HG03432 (cell line): ENCODE measurements around the gene MYF6.
"Not testable (repeated sequence)": the region's sequence is repeated elsewhere in the genome, so short reads cannot be mapped to it uniquely, and the experiment has no call there.

Source experiments
- ATAC-seq: cut with Tn5 transposase; IDR thresholded peaks from one replicate; pipeline ENCODE4 v1.9.1; 2021; ENCODE audit warnings: mild to moderate bottlenecking, moderate library complexity; ENCODE audit not compliant: unreplicated experiment

MYF6 gene

GRCh38 chr12:80707126-80707829 is at the start of gene MYF6:
MYF6 (plus strand) TSS chr12:80707634; CDS start chr12:80707720, 86 bp downstream.
- no peak for ATAC-seq

- ATAC-seq = no peak
These were observed 47.8 kb upstream of the MYF6 start for GRCh38 chr12:80659512-80660063.

GRCh38 chr12:80662586-80662985 is 44.8 kb upstream of the MYF6 start:
- no peak for ATAC-seq

- ATAC-seq = no peak
These were observed 37.2 kb upstream of the MYF6 start for GRCh38 chr12:80670214-80670613.

GRCh38 chr12:80676042-80676636 is 31.3 kb upstream of the MYF6 start:
- ATAC-seq = not testable (repeated sequence)

- no peak for ATAC-seq
These were observed 30.6 kb upstream of the MYF6 start for GRCh38 chr12:80676856-80677255.

- ATAC-seq = no peak
These were observed 29.4 kb upstream of the MYF6 start for GRCh38 chr12:80677994-80678393.

GRCh38 chr12:80679346-80680131 is 27.9 kb upstream of the MYF6 start:
- no peak for ATAC-seq

GRCh38 chr12:80681287-80681686 is 26.1 kb upstream of the MYF6 start:
- ATAC-seq = peak; percentile 85

- ATAC-seq = no peak
These were observed 25.6 kb upstream of the MYF6 start for GRCh38 chr12:80681786-80682185.

- no peak for ATAC-seq
These were observed 23.3 kb upstream of the MYF6 start for GRCh38 chr12:80684077-80684495.

GRCh38 chr12:80690090-80690489 is 17.3 kb upstream of the MYF6 start:
- ATAC-seq = no peak

- no peak for ATAC-seq
These were observed 16.9 kb upstream of the MYF6 start for GRCh38 chr12:80690513-80690912.

- ATAC-seq = peak; percentile 62
These were observed 15.3 kb upstream of the MYF6 start for GRCh38 chr12:80692114-80692513.

GRCh38 chr12:80697270-80697887 is 10.1 kb upstream of the MYF6 start:
- ATAC-seq = no peak

- no peak for ATAC-seq
These were observed 9.2 kb upstream of the MYF6 start for GRCh38 chr12:80698256-80698655.

GRCh38 chr12:80698847-80699542 is 8.4 kb upstream of the MYF6 start:
- ATAC-seq = no peak

- ATAC-seq = peak; percentile 20
These were observed 7.1 kb upstream of the MYF6 start for GRCh38 chr12:80700327-80700726.

- ATAC-seq = no peak
These were observed 6.0 kb upstream of the MYF6 start for GRCh38 chr12:80701388-80701787.
